ENCODE data around the gene BATF3.

DNA sequence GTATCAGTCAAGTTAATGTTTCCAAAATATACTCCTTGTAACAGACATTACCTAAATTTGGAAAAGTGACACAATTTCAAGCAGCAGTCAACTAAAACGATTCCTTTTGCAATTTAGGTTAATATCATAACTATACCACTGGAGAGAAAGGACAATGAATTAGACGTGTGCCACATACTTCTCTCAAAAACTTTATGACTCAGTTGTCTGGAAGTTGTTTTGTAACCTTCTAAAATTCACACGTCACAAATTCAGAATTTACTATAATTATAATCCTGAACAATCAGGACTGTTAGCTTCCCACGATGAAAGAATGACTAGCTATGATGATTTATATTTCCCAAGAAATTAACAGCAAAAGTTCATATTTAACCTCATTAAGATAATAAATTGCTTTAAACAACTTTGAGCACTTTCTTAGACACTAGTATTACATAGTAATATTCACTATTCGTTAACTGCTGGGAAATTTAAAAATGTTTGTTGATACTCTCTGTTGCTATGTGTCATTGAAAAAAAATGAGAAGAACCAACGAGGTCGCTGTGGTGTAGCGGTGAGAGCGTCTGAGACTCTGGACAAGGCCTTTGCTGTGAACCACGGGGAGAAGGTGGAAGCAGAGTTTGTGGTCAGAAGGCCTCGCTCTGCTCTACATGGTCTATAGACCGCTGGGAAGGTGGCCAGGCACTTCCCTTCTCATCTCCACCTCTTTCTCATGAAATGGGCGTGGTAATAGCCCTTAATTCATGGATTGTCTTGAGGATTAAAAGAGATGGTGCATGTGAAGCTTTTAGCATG is 27.9 kb upstream of the BATF3 start:
- TF ChIP-seq CTCF (IDR thresholded peaks at IDR 0.05) (no peak), POLR2A (IDR thresholded peaks at IDR 0.05) (no peak)
